Body of pancreas (tissue), 4 donors: Measurements from ENCODE around the gene ASXL1. TPM values are rescaled to one million over a fixed set of nuclear protein-coding genes. Genes with fewer than 3 reads are reported as not detected.

Source experiments
- ATAC-seq: fragments of 150-250 bp; one replicate; pipeline ENCODE4 v1.9.1; 2016
- DNase-seq, 4 donors: peaks; one replicate each; pipeline ENCODE4 v3.0.0-alpha.2; 2019
- H3K27ac ChIP-seq, 4 donors: fragments of 200-600 bp; sonication (generic); 1 replicate in 3 of 4; 2 replicates in 1 of 4; pipeline versions ENCODE4 v1.5.1 to v1.6.1; 2016 to 2019; ENCODE audit warnings: mild to moderate bottlenecking in 1 of 4, mixed read lengths in 1 of 4, moderate library complexity in 1 of 4
- H3K27me3 ChIP-seq, 2 donors: fragments of 200-600 bp; sonication (generic); one replicate each; pipeline ENCODE4 v1.6.0; 2016; ENCODE audit warnings: mild to moderate bottlenecking in 1 of 2
- H3K36me3 ChIP-seq, 2 donors: fragments of 200-600 bp; sonication (generic); replicated peaks in 1 of 2; 2 replicates each; pipeline ENCODE4 v1.5.1; 2016; ENCODE audit warnings: low read depth in 2 of 2; ENCODE audit not compliant: insufficient read depth in 1 of 2
- H3K4me1 ChIP-seq: fragments of 200-600 bp; sonication (generic); one replicate; pipeline ENCODE4 v1.6.0; 2016
- H3K4me3 ChIP-seq, 2 donors: fragments of 200-600 bp; sonication (generic); 1 replicate in 1 of 2; 2 replicates in 1 of 2; pipeline ENCODE4 v1.5.1; 2016 to 2019
- H3K9me3 ChIP-seq, 3 donors: fragments of 200-600 bp; sonication (generic); 1 replicate in 2 of 3; 2 replicates in 1 of 3; pipeline ENCODE4 v1.5.1; 2016
- POLR2A ChIP-seq, 3 donors: fragments of 450-650 bp; IDR thresholded peaks; one replicate each; pipeline ENCODE4 v1.6.1; 2016; ENCODE audit warnings: antibody characterized with exemption in 3 of 3, mild to moderate bottlenecking in 2 of 3
- WGBS, 2 donors: methylation state at CpG; one replicate each; pipeline ENCODE4 v1.1.5; 2017; 5-methylcytosine and 5-hydroxymethylcytosine counted together
- intact Hi-C: fragments of 100-400 bp; cut with DNase I; formaldehyde crosslinking; loops from one replicate; pipeline ENCODE4 v1.15.1; 2023
- total RNA-seq, 2 donors: library from RNA; depleted of rRNA; stranded (reverse); fragments of >200 nt; gene quantifications; one replicate each; pipeline ENCODE4 v1.1.0, GENCODE V29; 2016
- TF ChIP-seq, protein P1 (sequence below), 7 experiments: fragments of 450-650 bp in 4 of 7; fragments of 200-600 bp in 3 of 7; sonication (generic) in 3 of 7; IDR thresholded peaks; one replicate each; pipeline ENCODE4 v1.5.1; 2016 to 2019; ENCODE audit warnings: antibody characterized with exemption in 7 of 7

The ASXL1 gene
- 100 to 1,000 TPM in 1 of 2 donors, 10 to 100 TPM in 1; 57.9 to 102 TPM for total RNA-seq

DNA sequence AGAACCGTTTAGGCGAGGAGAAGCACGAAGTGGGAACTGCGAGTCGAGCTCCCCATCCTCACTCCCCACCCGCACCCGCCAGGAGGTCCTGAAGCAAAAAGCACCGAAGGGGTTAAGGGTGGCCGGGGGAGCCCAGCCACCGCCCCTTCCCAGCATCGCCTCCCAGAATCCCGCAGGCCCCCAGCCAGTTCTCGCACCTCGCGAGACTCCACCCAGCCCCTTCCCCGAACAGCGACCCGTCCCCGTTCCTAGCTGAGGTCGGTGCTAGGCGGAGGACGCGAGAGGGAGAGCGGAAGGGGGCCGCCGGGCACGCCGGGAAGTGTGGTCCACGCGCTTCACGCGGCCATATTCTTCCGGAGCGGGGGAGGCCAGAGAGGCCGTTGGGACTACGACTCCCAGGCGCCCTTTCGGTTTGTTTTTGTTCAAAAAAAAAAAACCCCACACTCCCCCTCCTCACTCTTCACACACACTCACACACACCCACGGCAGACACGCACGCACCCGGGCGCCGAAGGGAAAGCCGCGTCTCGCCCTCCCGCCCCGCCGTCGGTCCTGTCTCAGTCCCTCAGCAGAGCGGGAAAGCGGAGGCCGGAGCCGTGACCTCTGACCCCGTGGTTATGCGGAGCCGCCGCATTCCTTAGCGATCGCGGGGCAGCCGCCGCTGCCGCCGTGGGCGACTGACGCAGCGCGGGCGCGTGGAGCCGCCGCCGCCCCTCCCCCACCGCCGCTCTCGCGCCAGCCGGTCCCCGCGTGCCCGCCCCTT lies at the start of gene ASXL1:
Gene ASXL1, plus strand, starts transcription at position 463 of the 763 bp plus-strand sequence. CDS start 445 bp downstream, outside the sequence.
- WGBS, 2 donors: 0% methylated on average over 9 to 83 of the region's 83 CpGs
- Histone ChIP-seq H3K27me3 (no peaks in the 10 kb centered on the region), H3K4me3 (peak within 1 kb of the TSS; percentile 73 to 89), H3K4me1 (peaks cover 63% of the 10 kb centered on the region), H3K36me3 (no peaks in the 10 kb centered on the region), H3K9me3 (no peaks in the 10 kb centered on the region), H3K27ac (peak within 1 kb of the TSS; percentile 96 to 98 (median 97))
- DNase-seq (peak; percentile 97 to 98 (median 98)), ATAC-seq (peak; percentile 93)
- intact Hi-C loops: no loop called here
- peak; percentile 39 to 65 (median 64) for TF ChIP-seq POLR2A (IDR thresholded peaks at IDR 0.05)
- TF ChIP-seq, protein P1, sequence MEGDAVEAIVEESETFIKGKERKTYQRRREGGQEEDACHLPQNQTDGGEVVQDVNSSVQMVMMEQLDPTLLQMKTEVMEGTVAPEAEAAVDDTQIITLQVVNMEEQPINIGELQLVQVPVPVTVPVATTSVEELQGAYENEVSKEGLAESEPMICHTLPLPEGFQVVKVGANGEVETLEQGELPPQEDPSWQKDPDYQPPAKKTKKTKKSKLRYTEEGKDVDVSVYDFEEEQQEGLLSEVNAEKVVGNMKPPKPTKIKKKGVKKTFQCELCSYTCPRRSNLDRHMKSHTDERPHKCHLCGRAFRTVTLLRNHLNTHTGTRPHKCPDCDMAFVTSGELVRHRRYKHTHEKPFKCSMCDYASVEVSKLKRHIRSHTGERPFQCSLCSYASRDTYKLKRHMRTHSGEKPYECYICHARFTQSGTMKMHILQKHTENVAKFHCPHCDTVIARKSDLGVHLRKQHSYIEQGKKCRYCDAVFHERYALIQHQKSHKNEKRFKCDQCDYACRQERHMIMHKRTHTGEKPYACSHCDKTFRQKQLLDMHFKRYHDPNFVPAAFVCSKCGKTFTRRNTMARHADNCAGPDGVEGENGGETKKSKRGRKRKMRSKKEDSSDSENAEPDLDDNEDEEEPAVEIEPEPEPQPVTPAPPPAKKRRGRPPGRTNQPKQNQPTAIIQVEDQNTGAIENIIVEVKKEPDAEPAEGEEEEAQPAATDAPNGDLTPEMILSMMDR (IDR thresholded peaks at IDR 0.05): peak in 2 of 7 experiments; percentile 15 to 17

DNA sequence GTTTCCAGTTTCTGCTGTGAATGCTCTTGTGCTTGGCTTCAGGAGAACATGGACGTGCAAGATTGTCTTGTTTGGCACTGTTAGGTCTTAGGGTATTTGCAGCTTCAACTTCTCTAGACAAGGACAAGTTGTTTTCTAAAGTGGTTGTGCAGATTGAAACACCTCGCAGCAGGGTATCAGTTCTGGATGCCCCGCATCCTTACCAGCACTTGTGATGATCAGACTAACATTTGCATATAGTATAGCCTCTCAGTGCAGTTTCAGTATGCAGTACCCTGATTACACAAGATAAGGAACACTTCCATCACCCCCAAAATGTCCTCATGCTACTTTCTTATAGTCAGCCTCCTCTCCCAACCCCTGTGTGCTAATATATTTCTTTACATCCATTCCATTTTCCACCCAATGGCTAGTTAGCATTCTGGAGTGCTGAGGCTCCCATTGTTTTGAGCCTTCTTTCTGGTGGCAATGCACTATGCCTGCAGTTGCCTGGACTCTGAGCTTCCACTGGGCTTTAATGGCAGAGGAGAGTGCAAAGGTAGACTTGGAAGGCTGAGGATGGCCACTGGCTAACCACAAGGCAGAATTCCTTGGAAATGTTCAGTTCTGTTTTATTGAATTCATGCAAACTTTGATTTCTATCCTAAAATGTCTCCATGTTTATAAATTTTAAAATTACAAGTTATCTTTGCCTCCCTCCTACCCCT lies 45.3 kb upstream of the ASXL1 start:
- DNase-seq (no peak), ATAC-seq (no peak)
- no peak overlapping the region for H3K27ac ChIP-seq
- no peaks in the 10 kb centered on the region for H3K9me3 ChIP-seq
- no peaks in the 10 kb centered on the region for H3K27me3 ChIP-seq
- H3K36me3 ChIP-seq: peaks cover 0 to 8% of the 10 kb centered on the region in 2 donors
- no peak overlapping the region for H3K4me3 ChIP-seq
- TF ChIP-seq, protein P1 (IDR thresholded peaks at IDR 0.05): no peak
- no peak for TF ChIP-seq POLR2A (IDR thresholded peaks at IDR 0.05)
- 47 to 85% methylated on average over 3 of the region's 3 CpGs for WGBS, 2 donors
- H3K4me1 ChIP-seq: peaks cover 37% of the 10 kb centered on the region
- intact Hi-C loops: no loop called here

DNA sequence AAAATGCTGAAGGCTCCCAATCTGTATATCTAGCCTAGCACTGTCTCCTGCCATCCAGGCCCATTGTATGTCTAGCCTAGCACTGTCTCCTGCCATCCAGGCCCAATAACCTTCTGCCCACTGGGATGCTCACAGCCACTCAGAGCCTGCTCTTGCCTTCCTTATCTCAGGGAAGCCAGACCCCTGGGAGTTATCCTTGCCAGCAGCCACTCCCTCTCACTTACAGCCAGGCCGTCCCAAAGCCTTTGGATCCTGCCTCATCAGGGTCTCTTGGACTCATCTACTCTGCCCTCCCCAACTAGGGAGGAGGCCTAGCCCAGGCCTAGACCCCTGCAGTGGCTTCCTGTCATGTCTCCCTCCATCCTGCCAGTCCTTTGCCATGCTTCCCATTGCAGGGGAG lies 43.4 kb upstream of the ASXL1 start:
- H3K27ac ChIP-seq: peak overlapping the region in 3 of 4 donors; percentile 72 to 94 (median 85)
- no peaks in the 10 kb centered on the region for H3K27me3 ChIP-seq
- intact Hi-C loops: no loop called here
- ATAC-seq: no peak
- no peaks in the 10 kb centered on the region for H3K9me3 ChIP-seq
- no peak for TF ChIP-seq POLR2A (IDR thresholded peaks at IDR 0.05)
- TF ChIP-seq, protein P1 (IDR thresholded peaks at IDR 0.05): no peak
- peaks cover 43% of the 10 kb centered on the region for H3K4me1 ChIP-seq
- H3K36me3 ChIP-seq: peaks cover 0 to 11% of the 10 kb centered on the region in 2 donors
- no peak for DNase-seq
- H3K4me3 ChIP-seq: no peak overlapping the region
- WGBS, 2 donors: 100% methylated on average over 1 of the region's 1 CpG; no CpG with 5 or more reads in 1 of the 2 donors

DNA sequence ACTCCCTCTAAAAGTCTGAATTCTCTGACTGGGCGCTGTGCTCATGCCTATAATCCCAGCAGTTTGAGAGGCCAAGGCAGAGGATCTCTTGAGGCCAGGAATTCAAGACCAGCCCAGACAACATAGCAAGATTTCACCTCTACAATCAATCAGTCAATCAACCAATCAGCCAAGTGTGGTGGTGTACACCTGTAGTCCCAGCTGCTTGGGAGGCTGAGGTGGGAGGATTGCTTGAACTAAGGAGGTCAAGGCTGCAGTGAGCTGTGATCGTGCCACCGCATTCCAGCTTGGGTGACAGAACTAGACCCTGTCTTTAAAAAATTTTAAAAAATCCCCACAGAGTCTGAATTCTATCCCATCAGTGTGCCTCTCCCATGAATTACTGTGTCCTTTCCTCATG lies 42.7 kb upstream of the ASXL1 start:
- intact Hi-C loops: no loop called here
- no peak for DNase-seq
- no peak for TF ChIP-seq POLR2A (IDR thresholded peaks at IDR 0.05)
- TF ChIP-seq, protein P1 (IDR thresholded peaks at IDR 0.05): no peak
- Histone ChIP-seq H3K27me3 (no peaks in the 10 kb centered on the region), H3K4me3 (no peak overlapping the region), H3K4me1 (peaks cover 43% of the 10 kb centered on the region), H3K36me3 (peaks cover 0 to 5% of the 10 kb centered on the region in 2 donors), H3K27ac (peak overlapping the region; percentile 72 to 94 (median 80)), H3K9me3 (no peaks in the 10 kb centered on the region)
- 73 to 78% methylated on average over 3 of the region's 3 CpGs for WGBS, 2 donors
- ATAC-seq: no peak
